AG04449 (cell line): ENCODE data around the gene VEGFB.
"Not testable (repeated sequence)": the region's sequence is repeated elsewhere in the genome, so short reads cannot be mapped to it uniquely, and the experiment has no call there.

Experiments
- CTCF ChIA-PET: fragments of 350-600 bp; formaldehyde crosslinking; extraction: SDS; loops from one replicate; lab custom pipeline; 2021; ENCODE audit warnings: antibody characterized with exemption; lab: Yijun Ruan, JAX
- POLR2A ChIA-PET: fragments of 400-600, 350-600 bp; formaldehyde crosslinking; extraction: SDS; loops from one replicate; lab custom pipeline; 2020; ENCODE audit warnings: antibody characterized with exemption, inconsistent platforms; lab: Yijun Ruan, JAX
- DNase-seq: peaks from one replicate; pipeline ENCODE4 v3.0.0-alpha.2; 2010; ENCODE audit warnings: low read depth, low spot score
- H3K4me3 ChIP-seq: 2 replicates; pipeline ENCODE4 v1.5.1; 2011; ENCODE audit warnings: low read depth, mild to moderate bottlenecking, control low read depth, low read length
- TF ChIP-seq, protein P1 (sequence below): IDR thresholded peaks from one replicate; pipeline ENCODE4 v1.5.1; 2011; ENCODE audit warnings: mild to moderate bottlenecking, moderate library complexity, low read length, control low read depth, inconsistent platforms; ENCODE audit not compliant: insufficient read depth; ENCODE audit errors: missing control alignments

The VEGFB gene

DNA sequence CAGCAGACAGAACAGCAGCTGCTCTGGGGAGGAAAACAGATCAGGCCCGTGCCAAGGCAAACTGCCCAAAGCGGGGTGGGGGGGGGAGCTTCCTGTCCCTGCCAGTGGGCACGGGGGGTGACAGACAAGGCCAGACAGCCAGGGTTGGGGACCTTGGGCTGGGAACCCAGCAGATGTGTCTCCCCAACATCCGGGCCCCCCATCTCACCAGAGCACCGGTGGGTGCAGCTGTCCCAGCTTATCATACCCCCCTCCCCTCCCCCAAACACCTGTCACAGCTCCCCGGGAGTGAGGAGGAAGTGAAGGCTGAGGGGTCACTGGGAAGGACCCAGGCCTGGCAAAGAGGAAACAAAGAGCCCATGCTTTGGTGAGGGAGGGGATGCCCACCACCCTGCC lies 11.0 kb downstream of the VEGFB start:
- POLR2A ChIA-PET, result interaction anchor here (0.6 to 7.1 kb wide), 12 partner anchors 8 to 64 kb away, joined by 3 to 61 read pairs (median 4); partner anchors contain the start of genes DNAJC4, NUDT22, STIP1 and TRPT1
- CTCF ChIA-PET, result interaction anchor here (1.3 to 10.8 kb wide), 5 partner anchors 8 to 109 kb away, joined by 3 to 224 read pairs (median 103); partner anchors contain the start of genes CATSPERZ, ESRRA and FERMT3
- TF ChIP-seq, protein P1, sequence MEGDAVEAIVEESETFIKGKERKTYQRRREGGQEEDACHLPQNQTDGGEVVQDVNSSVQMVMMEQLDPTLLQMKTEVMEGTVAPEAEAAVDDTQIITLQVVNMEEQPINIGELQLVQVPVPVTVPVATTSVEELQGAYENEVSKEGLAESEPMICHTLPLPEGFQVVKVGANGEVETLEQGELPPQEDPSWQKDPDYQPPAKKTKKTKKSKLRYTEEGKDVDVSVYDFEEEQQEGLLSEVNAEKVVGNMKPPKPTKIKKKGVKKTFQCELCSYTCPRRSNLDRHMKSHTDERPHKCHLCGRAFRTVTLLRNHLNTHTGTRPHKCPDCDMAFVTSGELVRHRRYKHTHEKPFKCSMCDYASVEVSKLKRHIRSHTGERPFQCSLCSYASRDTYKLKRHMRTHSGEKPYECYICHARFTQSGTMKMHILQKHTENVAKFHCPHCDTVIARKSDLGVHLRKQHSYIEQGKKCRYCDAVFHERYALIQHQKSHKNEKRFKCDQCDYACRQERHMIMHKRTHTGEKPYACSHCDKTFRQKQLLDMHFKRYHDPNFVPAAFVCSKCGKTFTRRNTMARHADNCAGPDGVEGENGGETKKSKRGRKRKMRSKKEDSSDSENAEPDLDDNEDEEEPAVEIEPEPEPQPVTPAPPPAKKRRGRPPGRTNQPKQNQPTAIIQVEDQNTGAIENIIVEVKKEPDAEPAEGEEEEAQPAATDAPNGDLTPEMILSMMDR, result no peak
- peak overlapping the region; percentile 88 for H3K4me3 ChIP-seq
- DNase-seq, result no peak

DNA sequence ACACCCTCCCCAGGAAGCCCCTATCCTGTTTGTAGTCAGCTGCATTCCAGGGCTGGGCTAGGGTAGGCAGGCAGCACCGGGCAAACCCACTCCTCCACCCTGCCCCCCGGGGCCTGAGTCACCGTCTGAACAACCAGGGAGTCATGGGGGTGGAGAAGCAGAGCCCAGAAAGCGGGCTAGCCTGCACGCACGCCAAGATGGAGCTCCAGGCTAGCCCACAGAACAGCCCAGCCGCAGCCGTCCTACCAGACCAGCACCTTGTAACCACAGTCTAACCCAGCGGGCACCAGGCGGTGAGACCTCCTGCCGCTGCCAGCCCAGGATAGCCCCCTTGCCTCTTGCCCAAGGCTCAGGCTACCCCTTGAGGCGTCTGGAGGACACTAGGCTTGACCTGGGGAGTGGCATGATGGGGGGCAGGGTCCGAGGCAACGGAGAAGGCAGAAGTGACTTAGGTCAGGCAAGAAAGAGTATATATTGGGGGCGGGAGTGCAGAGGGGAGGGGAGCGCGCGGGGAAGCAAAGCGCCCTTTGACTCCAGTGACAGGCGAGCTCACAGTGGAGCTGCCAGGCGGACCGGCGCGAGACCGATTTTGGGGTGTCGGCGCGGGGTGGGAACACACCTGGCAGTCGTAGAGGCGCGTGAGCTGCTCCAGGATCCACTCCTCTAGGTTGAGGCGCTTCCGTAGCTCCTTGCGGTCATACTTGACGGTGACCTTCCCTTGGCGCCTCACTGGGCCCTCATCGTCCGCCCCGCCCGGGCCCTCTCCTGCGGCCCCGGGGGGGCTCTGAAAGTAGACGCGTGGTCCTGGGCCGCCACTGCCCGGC lies 11.6 kb downstream of the VEGFB start:
- peak; percentile 55 for DNase-seq

DNA sequence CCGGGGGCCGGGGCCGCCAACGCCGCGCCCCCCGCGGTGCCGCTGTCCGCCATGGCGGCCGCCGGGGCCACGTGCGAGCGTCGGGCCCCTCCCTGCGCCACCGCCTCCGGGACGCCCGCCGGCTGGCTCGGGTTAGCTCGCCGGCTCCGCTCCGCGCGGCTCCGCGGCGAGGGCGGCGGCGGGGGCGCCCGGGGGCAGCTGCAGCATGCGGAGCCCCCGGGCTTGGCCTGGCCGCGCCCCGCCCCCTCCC lies 12.2 kb downstream of the VEGFB start:
- peak overlapping the region; percentile 88 for H3K4me3 ChIP-seq
- DNase-seq, result not testable (repeated sequence)
- CTCF ChIA-PET, result interaction anchor here (1.5 to 10.8 kb wide), 5 partner anchors 9 to 108 kb away, joined by 3 to 224 read pairs (median 103); partner anchors contain the start of genes CATSPERZ, ESRRA and FERMT3
- POLR2A ChIA-PET, result interaction anchor here (0.6 to 7.1 kb wide), 7 partner anchors 9 to 532 kb away, joined by 3 to 61 read pairs (median 4); partner anchors contain the start of genes PRDX5 and TRMT112

More for the DNA sequence above, 11.6 kb downstream of the VEGFB start:
- CTCF ChIA-PET, result interaction anchor here (1.3 to 10.8 kb wide), 6 partner anchors 8 to 109 kb away, joined by 3 to 224 read pairs (median 54); partner anchors contain the start of genes CATSPERZ, ESRRA and FERMT3
- peak overlapping the region; percentile 88 for H3K4me3 ChIP-seq
- TF ChIP-seq, protein P1, result no peak
- POLR2A ChIA-PET, result interaction anchor here (0.6 to 7.1 kb wide), 17 partner anchors 9 to 533 kb away, joined by 3 to 61 read pairs (median 4); partner anchors contain the start of genes NUDT22, PRDX5, STIP1 and TRMT112

DNA sequence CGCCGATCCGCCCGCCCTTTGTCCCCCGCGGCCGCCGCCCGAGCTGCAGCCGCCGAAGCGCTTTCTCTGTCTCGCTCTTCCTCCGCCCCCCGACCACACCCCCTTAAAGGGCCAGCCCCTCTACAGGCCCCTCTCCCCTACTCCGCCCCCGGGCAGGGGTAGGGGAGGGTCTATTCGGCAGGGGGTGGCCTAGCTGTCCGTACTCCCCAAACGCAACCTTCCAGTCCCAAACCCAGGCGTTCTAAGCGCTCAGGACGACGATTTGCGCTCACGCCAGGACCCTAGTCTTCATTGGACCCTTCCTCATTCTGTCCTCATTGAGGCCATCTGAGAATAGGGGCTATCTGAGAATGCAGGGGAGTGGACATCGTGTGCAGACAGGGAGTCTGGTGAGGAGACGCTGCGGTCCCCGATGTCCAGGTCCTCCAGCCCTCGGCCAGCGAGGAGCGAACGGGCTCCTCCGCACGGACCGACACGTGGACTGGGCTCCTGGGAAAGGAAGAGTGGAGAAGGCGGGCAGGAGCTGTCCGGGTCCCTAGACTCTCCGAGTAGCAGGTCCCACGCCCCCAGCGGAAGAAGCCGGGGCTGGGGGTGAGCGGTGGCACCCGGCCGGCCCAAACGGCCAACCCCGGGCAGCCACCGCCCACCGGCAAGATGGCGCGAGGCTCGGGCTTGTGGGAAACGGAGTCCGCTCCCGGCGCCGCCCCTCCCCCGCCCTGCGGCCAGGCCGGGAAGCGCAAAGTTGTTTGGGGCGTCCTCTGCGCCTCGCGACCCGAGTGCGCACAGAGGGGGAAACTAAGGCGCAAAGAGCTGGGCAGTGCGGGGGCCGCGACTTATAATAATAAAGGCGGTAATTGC lies 12.7 kb downstream of the VEGFB start, which contains the start of gene PPP1R14B:
TSS of gene PPP1R14B (minus strand) at position 73 of the 858 bp plus-strand sequence. CDS start 270 bp downstream, outside the sequence.
- peak within 1 kb of the TSS; percentile 88 for H3K4me3 ChIP-seq
- no peak for DNase-seq
- ChIA-PET CTCF (interaction anchor here (0.8 to 10.8 kb wide), 7 partner anchors 8 to 108 kb away, joined by 3 to 224 read pairs (median 6); partner anchors contain the start of genes CATSPERZ, ESRRA and FERMT3), POLR2A (interaction anchor here (0.5 to 7.1 kb wide), 4 partner anchors 10 to 70 kb away, joined by 3 to 61 read pairs (median 4); partner anchors contain the start of genes PRDX5 and TRMT112)
- TF ChIP-seq, protein P1, result no peak

DNA sequence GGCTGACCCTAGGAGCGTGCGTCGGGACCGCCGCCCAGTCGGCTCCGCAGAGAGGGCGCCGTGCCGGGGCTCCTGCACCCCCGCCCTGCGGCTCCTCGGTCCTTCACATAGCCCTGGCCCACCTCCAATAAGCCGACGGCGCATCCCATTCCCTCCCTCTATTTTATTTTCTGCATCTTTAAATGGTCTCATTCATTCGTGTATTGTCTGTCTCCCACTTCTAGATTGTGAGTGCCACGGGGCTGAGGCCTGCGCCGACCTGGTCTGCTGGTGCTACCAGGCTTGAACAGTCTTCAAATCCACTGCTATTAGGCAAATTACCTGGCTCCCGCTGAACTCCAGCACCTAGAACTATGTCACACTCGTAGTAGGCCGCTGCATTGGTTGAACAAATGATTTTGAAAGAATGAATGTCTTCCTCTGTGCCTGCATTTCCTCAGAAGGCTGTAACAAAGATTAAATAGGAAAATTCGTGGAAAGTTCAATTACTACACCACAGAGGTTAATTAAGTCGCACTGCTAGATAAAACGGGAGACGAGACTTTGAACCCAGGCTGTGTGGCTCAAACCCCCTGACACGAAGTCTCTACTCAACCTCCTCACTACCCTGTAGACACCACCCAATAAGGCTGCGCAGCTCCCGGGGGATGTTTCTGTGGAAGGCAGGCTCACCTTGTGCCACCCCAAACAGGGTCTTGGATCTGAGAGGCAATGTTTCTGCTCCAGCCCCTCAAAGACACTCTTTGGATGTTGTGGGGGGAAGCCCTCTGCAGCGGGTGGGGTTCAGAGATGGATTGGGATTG lies 13.5 kb downstream of the VEGFB start:
- ChIA-PET CTCF (interaction anchor here (0.8 to 10.8 kb wide), 6 partner anchors 8 to 107 kb away, joined by 3 to 224 read pairs (median 54); partner anchors contain the start of genes CATSPERZ, ESRRA and FERMT3), POLR2A (interaction anchor here (7.1 kb wide), 1 partner anchor 22 kb away, joined by 61 read pairs; no protein-coding TSS in a partner anchor)
- TF ChIP-seq, protein P1, result no peak
- peak overlapping the region; percentile 75 for H3K4me3 ChIP-seq
- DNase-seq, result no peak
